ENCODE data around the gene EDARADD. TPM values are rescaled to one million over a fixed set of nuclear protein-coding genes. Genes with fewer than 3 reads are reported as not detected.

EDARADD gene
- polyA plus RNA-seq, 4 donors, result 0.13 to 0.53 TPM; not detected in 2

DNA sequence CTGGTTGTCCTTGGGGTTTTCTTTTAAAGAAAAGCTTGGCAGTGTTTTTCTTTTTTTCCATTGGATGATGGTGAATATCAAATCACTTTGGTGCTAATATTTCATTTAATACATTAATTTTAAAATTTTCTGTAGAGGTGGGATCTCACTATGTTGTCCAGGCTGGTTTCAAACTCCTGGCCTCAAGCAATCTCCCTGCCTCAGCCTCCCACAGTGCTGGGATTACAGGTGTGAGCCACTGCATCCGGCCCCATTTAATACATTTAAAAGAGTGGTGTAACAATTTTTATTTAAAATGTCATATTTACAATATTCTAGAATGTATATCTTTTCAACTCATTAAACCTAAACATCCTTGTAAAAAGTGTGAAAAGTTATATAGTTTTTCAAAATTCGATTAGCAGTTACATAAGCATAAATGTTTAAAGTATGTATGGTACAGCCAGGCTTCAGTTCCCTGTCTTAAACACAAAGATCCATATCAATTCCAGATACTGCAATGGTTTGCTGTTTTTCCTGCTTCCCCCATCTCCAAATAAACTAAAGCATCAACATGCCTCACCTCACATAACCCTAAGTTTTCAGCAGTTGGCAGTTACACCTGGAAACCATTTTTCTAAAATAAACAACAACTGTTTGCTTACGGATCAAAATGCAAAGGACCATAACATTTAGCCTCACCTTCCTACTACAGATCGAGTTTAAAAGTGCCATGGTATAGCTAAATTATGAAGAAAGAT, 120.8 kb downstream of the EDARADD start:
- WGBS, 3 donors, result 49 to 63% (median 58%) methylated on average over 4 of the region's 4 CpGs
- DNase-seq (no peak), FAIRE-seq (no peak)
- no peaks in the 10 kb centered on the region for H3K36me3 ChIP-seq (ENCODE audit: control insufficient read depth in 3 of 3, insufficient read depth in 2 of 3, low read depth in 1 of 3, low read length in 3 of 3)
- H3K4me1 ChIP-seq (ENCODE audit: control insufficient read depth in 3 of 3, insufficient read depth in 2 of 3, low read depth in 1 of 3, low read length in 2 of 3), result peaks cover 0 to 4% (median 0%) of the 10 kb centered on the region in 3 donors
- no peaks in the 10 kb centered on the region for H3K9me3 ChIP-seq (ENCODE audit: control insufficient read depth in 2 of 2, insufficient read depth in 1 of 2, low read depth in 1 of 2, low read length in 1 of 2)
- H3K27me3 ChIP-seq (ENCODE audit: control insufficient read depth in 3 of 3, insufficient read depth in 3 of 3, low read length in 3 of 3), result no peaks in the 10 kb centered on the region
- no peak overlapping the region for H3K27ac ChIP-seq (ENCODE audit: low read depth in 1 of 3, low read length in 2 of 3)
- no peak overlapping the region for H3K4me3 ChIP-seq (ENCODE audit: low read depth in 1 of 3, low read length in 3 of 3)

DNA sequence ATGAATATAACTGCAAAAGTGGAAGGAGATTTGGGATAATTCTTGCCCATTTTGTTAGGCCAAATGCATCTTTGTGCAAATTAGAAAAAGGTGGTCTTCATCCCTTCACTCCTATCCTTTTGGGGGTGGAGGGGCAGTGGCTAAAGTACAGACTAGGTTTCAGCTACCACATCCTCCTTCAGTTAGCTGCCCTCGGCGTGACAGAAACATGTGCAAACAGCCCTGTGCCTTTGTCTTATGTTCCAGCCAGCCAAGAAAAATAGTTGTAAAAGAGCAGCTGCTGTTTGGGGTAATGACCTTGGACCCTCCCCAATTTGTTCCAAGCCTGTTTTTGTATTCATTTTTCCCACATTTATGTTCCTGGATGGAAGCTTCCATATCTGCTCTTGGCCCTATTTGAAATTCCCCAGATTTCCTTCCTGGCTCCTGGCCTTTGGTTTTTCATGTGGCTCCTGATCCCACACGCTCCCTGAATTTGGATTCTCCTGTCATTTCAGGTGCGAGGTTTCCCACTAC, 121.4 kb downstream of the EDARADD start:
- Histone ChIP-seq H3K36me3 (ENCODE audit: control insufficient read depth in 3 of 3, insufficient read depth in 2 of 3, low read depth in 1 of 3, low read length in 3 of 3) (no peaks in the 10 kb centered on the region), H3K4me1 (ENCODE audit: control insufficient read depth in 3 of 3, insufficient read depth in 2 of 3, low read depth in 1 of 3, low read length in 2 of 3) (no peaks in the 10 kb centered on the region), H3K27me3 (ENCODE audit: control insufficient read depth in 3 of 3, insufficient read depth in 3 of 3, low read length in 3 of 3) (no peaks in the 10 kb centered on the region), H3K9me3 (ENCODE audit: control insufficient read depth in 2 of 2, insufficient read depth in 1 of 2, low read depth in 1 of 2, low read length in 1 of 2) (no peaks in the 10 kb centered on the region), H3K4me3 (ENCODE audit: low read depth in 1 of 3, low read length in 3 of 3) (no peak overlapping the region), H3K27ac (ENCODE audit: low read depth in 1 of 3, low read length in 2 of 3) (no peak overlapping the region)
- DNase-seq (no peak), FAIRE-seq (no peak)
- WGBS, 3 donors, result 37 to 58% (median 57%) methylated on average over 4 of the region's 4 CpGs

- peak; percentile 15 to 23 for DNase-seq
Observed at GRCh38 chr1:236516929-236517704, 123.0 kb downstream of the EDARADD start.

GRCh38 chr1:236518322-236518721, 124.2 kb downstream of the EDARADD start:
- no peaks in the 10 kb centered on the region for H3K36me3 ChIP-seq (ENCODE audit: control insufficient read depth in 3 of 3, insufficient read depth in 2 of 3, low read depth in 1 of 3, low read length in 3 of 3)
- DNase-seq (no peak), FAIRE-seq (no peak)
- no peak overlapping the region for H3K27ac ChIP-seq (ENCODE audit: low read depth in 1 of 3, low read length in 2 of 3)
- H3K4me1 ChIP-seq (ENCODE audit: control insufficient read depth in 3 of 3, insufficient read depth in 2 of 3, low read depth in 1 of 3, low read length in 2 of 3), result no peaks in the 10 kb centered on the region
- H3K9me3 ChIP-seq (ENCODE audit: control insufficient read depth in 2 of 2, insufficient read depth in 1 of 2, low read depth in 1 of 2, low read length in 1 of 2), result no peaks in the 10 kb centered on the region
- H3K27me3 ChIP-seq (ENCODE audit: control insufficient read depth in 3 of 3, insufficient read depth in 3 of 3, low read length in 3 of 3), result no peaks in the 10 kb centered on the region
- H3K4me3 ChIP-seq (ENCODE audit: low read depth in 1 of 3, low read length in 3 of 3), result no peak overlapping the region
- 80 to 87% (median 82%) methylated on average over 5 of the region's 5 CpGs for WGBS, 3 donors

More at GRCh38 chr1:236516929-236517704, 123.0 kb downstream of the EDARADD start:
- Histone ChIP-seq H3K27ac (ENCODE audit: low read depth in 1 of 3, low read length in 2 of 3) (no peak overlapping the region), H3K36me3 (ENCODE audit: control insufficient read depth in 3 of 3, insufficient read depth in 2 of 3, low read depth in 1 of 3, low read length in 3 of 3) (no peaks in the 10 kb centered on the region), H3K4me3 (ENCODE audit: low read depth in 1 of 3, low read length in 3 of 3) (no peak overlapping the region), H3K4me1 (ENCODE audit: control insufficient read depth in 3 of 3, insufficient read depth in 2 of 3, low read depth in 1 of 3, low read length in 2 of 3) (no peaks in the 10 kb centered on the region), H3K27me3 (ENCODE audit: control insufficient read depth in 3 of 3, insufficient read depth in 3 of 3, low read length in 3 of 3) (no peaks in the 10 kb centered on the region), H3K9me3 (ENCODE audit: control insufficient read depth in 2 of 2, insufficient read depth in 1 of 2, low read depth in 1 of 2, low read length in 1 of 2) (no peaks in the 10 kb centered on the region)
- 34 to 55% (median 43%) methylated on average over 8 of the region's 8 CpGs for WGBS, 3 donors
- no peak for FAIRE-seq

GRCh38 chr1:236520445-236521005, 126.4 kb downstream of the EDARADD start:
- H3K36me3 ChIP-seq (ENCODE audit: control insufficient read depth in 3 of 3, insufficient read depth in 2 of 3, low read depth in 1 of 3, low read length in 3 of 3), result no peaks in the 10 kb centered on the region
- no peaks in the 10 kb centered on the region for H3K27me3 ChIP-seq (ENCODE audit: control insufficient read depth in 3 of 3, insufficient read depth in 3 of 3, low read length in 3 of 3)
- no peaks in the 10 kb centered on the region for H3K4me1 ChIP-seq (ENCODE audit: control insufficient read depth in 3 of 3, insufficient read depth in 2 of 3, low read depth in 1 of 3, low read length in 2 of 3)
- DNase-seq, result no peak
- no peak overlapping the region for H3K4me3 ChIP-seq (ENCODE audit: low read depth in 1 of 3, low read length in 3 of 3)
- FAIRE-seq, result no peak
- WGBS, 3 donors, result 73 to 85% (median 79%) methylated on average over 4 of the region's 4 CpGs
- H3K9me3 ChIP-seq (ENCODE audit: control insufficient read depth in 2 of 2, insufficient read depth in 1 of 2, low read depth in 1 of 2, low read length in 1 of 2), result no peaks in the 10 kb centered on the region
- no peak overlapping the region for H3K27ac ChIP-seq (ENCODE audit: low read depth in 1 of 3, low read length in 2 of 3)

GRCh38 chr1:236522937-236523703, 129.0 kb downstream of the EDARADD start:
- Histone ChIP-seq H3K4me1 (ENCODE audit: control insufficient read depth in 3 of 3, insufficient read depth in 2 of 3, low read depth in 1 of 3, low read length in 2 of 3) (no peaks in the 10 kb centered on the region), H3K36me3 (ENCODE audit: control insufficient read depth in 3 of 3, insufficient read depth in 2 of 3, low read depth in 1 of 3, low read length in 3 of 3) (peaks cover 5% of the 10 kb centered on the region in 3 donors), H3K4me3 (ENCODE audit: low read depth in 1 of 3, low read length in 3 of 3) (peak overlapping the region; percentile 87 to 98 (median 89)), H3K27ac (ENCODE audit: low read depth in 1 of 3, low read length in 2 of 3) (peak overlapping the region; percentile 87 to 96 (median 89)), H3K27me3 (ENCODE audit: control insufficient read depth in 3 of 3, insufficient read depth in 3 of 3, low read length in 3 of 3) (no peaks in the 10 kb centered on the region), H3K9me3 (ENCODE audit: control insufficient read depth in 2 of 2, insufficient read depth in 1 of 2, low read depth in 1 of 2, low read length in 1 of 2) (no peaks in the 10 kb centered on the region)
- no peak for FAIRE-seq
- peak; percentile 76 to 77 for DNase-seq
- 6 to 20% (median 15%) methylated on average over 26 of the region's 26 CpGs for WGBS, 3 donors

- no peaks in the 10 kb centered on the region for H3K4me1 ChIP-seq (ENCODE audit: control insufficient read depth in 3 of 3, insufficient read depth in 2 of 3, low read depth in 1 of 3, low read length in 2 of 3)
- no peaks in the 10 kb centered on the region for H3K27me3 ChIP-seq (ENCODE audit: control insufficient read depth in 3 of 3, insufficient read depth in 3 of 3, low read length in 3 of 3)
- DNase-seq (peak; percentile 81 to 93), FAIRE-seq (no peak)
- H3K27ac ChIP-seq (ENCODE audit: low read depth in 1 of 3, low read length in 2 of 3), result peak within 1 kb of the TSS; percentile 87 to 96 (median 89)
- peaks cover 5 to 7% (median 5%) of the 10 kb centered on the region in 3 donors for H3K36me3 ChIP-seq (ENCODE audit: control insufficient read depth in 3 of 3, insufficient read depth in 2 of 3, low read depth in 1 of 3, low read length in 3 of 3)
- H3K9me3 ChIP-seq (ENCODE audit: control insufficient read depth in 2 of 2, insufficient read depth in 1 of 2, low read depth in 1 of 2, low read length in 1 of 2), result no peaks in the 10 kb centered on the region
- peak within 1 kb of the TSS; percentile 87 to 98 (median 89) for H3K4me3 ChIP-seq (ENCODE audit: low read depth in 1 of 3, low read length in 3 of 3)
- 0 to 1% (median 1%) methylated on average over 34 to 35 of the region's 35 CpGs for WGBS, 3 donors
Observed at GRCh38 chr1:236523704-236524141, 129.6 kb downstream of the EDARADD start, which contains the start of gene LGALS8. Gene LGALS8 (plus strand): TSS chr1:236523982. CDS start chr1:236526071, 2,089 bp downstream.

Measured in small intestine (tissue), 7 donors.